ENCODE data around the gene PDZD7.

The PDZD7 gene

GRCh38 chr10:100972115-100972903 is 58.6 kb downstream of the PDZD7 start:
- Histone ChIP-seq H3K36me3 (ENCODE audit: low read depth) (no peaks in the 10 kb centered on the region), H3K4me3 (ENCODE audit: severe bottlenecking) (no peak overlapping the region), H3K9me3 (ENCODE audit: severe bottlenecking) (no peaks in the 10 kb centered on the region), H3K27ac (ENCODE audit: poor library complexity, severe bottlenecking) (no peak overlapping the region), H3K4me1 (ENCODE audit: insufficient read depth, poor library complexity, severe bottlenecking) (peaks cover 3% of the 10 kb centered on the region), H3K27me3 (ENCODE audit: insufficient read depth, poor library complexity, severe bottlenecking) (no peaks in the 10 kb centered on the region)
- DNase-seq (ENCODE audit: low spot score), result no peak
- TF ChIP-seq, protein P1, sequence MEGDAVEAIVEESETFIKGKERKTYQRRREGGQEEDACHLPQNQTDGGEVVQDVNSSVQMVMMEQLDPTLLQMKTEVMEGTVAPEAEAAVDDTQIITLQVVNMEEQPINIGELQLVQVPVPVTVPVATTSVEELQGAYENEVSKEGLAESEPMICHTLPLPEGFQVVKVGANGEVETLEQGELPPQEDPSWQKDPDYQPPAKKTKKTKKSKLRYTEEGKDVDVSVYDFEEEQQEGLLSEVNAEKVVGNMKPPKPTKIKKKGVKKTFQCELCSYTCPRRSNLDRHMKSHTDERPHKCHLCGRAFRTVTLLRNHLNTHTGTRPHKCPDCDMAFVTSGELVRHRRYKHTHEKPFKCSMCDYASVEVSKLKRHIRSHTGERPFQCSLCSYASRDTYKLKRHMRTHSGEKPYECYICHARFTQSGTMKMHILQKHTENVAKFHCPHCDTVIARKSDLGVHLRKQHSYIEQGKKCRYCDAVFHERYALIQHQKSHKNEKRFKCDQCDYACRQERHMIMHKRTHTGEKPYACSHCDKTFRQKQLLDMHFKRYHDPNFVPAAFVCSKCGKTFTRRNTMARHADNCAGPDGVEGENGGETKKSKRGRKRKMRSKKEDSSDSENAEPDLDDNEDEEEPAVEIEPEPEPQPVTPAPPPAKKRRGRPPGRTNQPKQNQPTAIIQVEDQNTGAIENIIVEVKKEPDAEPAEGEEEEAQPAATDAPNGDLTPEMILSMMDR (IDR thresholded peaks at IDR 0.05; ENCODE audit: poor library complexity, severe bottlenecking), result no peak
- ATAC-seq (ENCODE audit: low read depth), result no peak

DNA sequence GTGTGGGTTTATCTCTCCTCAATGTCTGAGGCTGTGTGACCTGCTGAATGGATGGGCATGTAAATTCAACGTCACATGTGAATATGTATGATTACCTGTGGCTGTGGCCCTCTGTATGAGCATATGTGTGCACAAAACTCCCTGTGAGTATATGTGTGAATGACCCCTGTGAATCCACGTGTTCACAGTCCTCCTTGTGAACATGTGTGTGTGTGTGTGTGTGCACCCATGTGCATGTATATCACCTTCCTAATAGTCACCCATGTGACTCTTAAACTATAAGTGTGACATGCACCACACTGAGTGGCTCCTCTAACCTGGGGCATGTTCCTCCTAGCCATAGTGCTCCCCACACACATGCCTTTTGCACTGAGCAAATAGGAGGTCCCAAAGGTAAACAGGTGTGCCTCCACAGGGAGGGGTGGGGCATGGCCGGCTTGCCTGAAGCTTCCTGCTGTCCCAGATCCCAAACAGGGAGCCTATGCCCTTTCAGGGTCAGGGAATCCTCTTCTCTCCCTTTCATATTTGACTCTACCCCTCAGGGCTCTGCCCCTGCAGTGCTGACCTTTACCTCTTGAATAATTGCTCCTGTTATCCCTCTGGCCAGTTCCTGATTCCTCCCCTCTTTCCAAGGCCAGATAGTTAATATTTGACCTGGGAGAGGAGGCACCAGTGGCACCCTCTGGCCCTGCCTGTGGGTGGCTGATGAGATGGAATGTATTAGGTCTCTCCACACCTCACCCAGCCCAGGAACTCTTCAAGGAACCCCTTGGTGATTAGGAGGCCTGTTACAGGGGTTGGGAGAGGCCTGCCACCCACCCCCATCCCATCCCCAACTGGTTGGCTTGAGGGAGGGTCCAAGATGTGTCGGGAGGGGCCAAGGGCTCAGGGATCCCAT is 59.8 kb downstream of the PDZD7 start:
- ATAC-seq (ENCODE audit: low read depth), result no peak
- no peak overlapping the region for H3K27ac ChIP-seq (ENCODE audit: poor library complexity, severe bottlenecking)

GRCh38 chr10:100970076-100970913 is 60.6 kb downstream of the PDZD7 start:
- Histone ChIP-seq H3K27ac (ENCODE audit: poor library complexity, severe bottlenecking) (no peak overlapping the region), H3K4me3 (ENCODE audit: severe bottlenecking) (peak overlapping the region; percentile 43), H3K27me3 (ENCODE audit: insufficient read depth, poor library complexity, severe bottlenecking) (no peaks in the 10 kb centered on the region), H3K9me3 (ENCODE audit: severe bottlenecking) (no peaks in the 10 kb centered on the region), H3K36me3 (ENCODE audit: low read depth) (no peaks in the 10 kb centered on the region), H3K4me1 (ENCODE audit: insufficient read depth, poor library complexity, severe bottlenecking) (peaks cover 3% of the 10 kb centered on the region)
- 0 out of 3 replicates have a peak, but pooled peaks have one; percentile 6 for ATAC-seq (ENCODE audit: low read depth)
- TF ChIP-seq, protein P1 (IDR thresholded peaks at IDR 0.05; ENCODE audit: poor library complexity, severe bottlenecking), result no peak
- no peak for DNase-seq (ENCODE audit: low spot score)

More for the DNA sequence above, 59.8 kb downstream of the PDZD7 start:
- no peaks in the 10 kb centered on the region for H3K36me3 ChIP-seq (ENCODE audit: low read depth)
- DNase-seq (ENCODE audit: low spot score), result no peak
- H3K4me1 ChIP-seq (ENCODE audit: insufficient read depth, poor library complexity, severe bottlenecking), result peaks cover 3% of the 10 kb centered on the region
- TF ChIP-seq, protein P1 (IDR thresholded peaks at IDR 0.05; ENCODE audit: poor library complexity, severe bottlenecking), result no peak
- no peaks in the 10 kb centered on the region for H3K9me3 ChIP-seq (ENCODE audit: severe bottlenecking)
- H3K27me3 ChIP-seq (ENCODE audit: insufficient read depth, poor library complexity, severe bottlenecking), result no peaks in the 10 kb centered on the region
- H3K4me3 ChIP-seq (ENCODE audit: severe bottlenecking), result no peak overlapping the region

- peak within 1 kb of the TSS; percentile 43 for H3K4me3 ChIP-seq (ENCODE audit: severe bottlenecking)
- H3K9me3 ChIP-seq (ENCODE audit: severe bottlenecking), result no peaks in the 10 kb centered on the region
- H3K36me3 ChIP-seq (ENCODE audit: low read depth), result no peaks in the 10 kb centered on the region
- no peaks in the 10 kb centered on the region for H3K27me3 ChIP-seq (ENCODE audit: insufficient read depth, poor library complexity, severe bottlenecking)
- H3K27ac ChIP-seq (ENCODE audit: poor library complexity, severe bottlenecking), result no peak within 1 kb of the TSS
- peaks cover 3% of the 10 kb centered on the region for H3K4me1 ChIP-seq (ENCODE audit: insufficient read depth, poor library complexity, severe bottlenecking)
- DNase-seq (ENCODE audit: low spot score), result no peak
- ATAC-seq (ENCODE audit: low read depth), result peak; percentile 69
- TF ChIP-seq, protein P1 (IDR thresholded peaks at IDR 0.05; ENCODE audit: poor library complexity, severe bottlenecking), result peak; percentile 60
Measured at GRCh38 chr10:100969187-100970075, 61.5 kb downstream of the PDZD7 start, which contains the start of gene SEMA4G. Gene SEMA4G, plus strand, starts transcription at chr10:100969504. Its CDS starts 3,409 bp downstream, at chr10:100972913.
